Activated CD8-positive, alpha-beta memory T cell treated with anti-CD3 and anti-CD28 coated beads for 36 hours (primary cell): ENCODE data around the gene SUPT3H. TPM values are rescaled to one million over a fixed set of nuclear protein-coding genes. Genes with fewer than 3 reads are reported as not detected.

Source experiments
- CTCF ChIA-PET: fragments of 350-600 bp; sonication (Branson Sonifier 250); formaldehyde crosslinking; loops from one replicate; lab custom pipeline; 2021; ENCODE audit warnings: antibody characterized with exemption; lab: Charles Lee
- POLR2A ChIA-PET: fragments of 350-600 bp; sonication (Branson Sonifier 250); formaldehyde crosslinking; loops from one replicate; lab custom pipeline; 2021; ENCODE audit warnings: antibody characterized with exemption; lab: Charles Lee
- total RNA-seq, 2 experiments: library from RNA; stranded (reverse); gene quantifications; one replicate each; pipeline ENCODE4 v1.2.3, GENCODE V29; 2021

SUPT3H gene
- total RNA-seq, 2 experiments from 2014 or later = 17.4 to 17.8 TPM

GRCh38 chr6:45400021-45400420, 22.3 kb upstream of the SUPT3H start:
- CTCF ChIA-PET = no interaction called here
- POLR2A ChIA-PET = no interaction called here

GRCh38 chr6:45398075-45398813, 20.5 kb upstream of the SUPT3H start:
- ChIA-PET POLR2A (interaction anchor here (1.0 kb wide), 1 partner anchor 20 kb away, joined by 3 read pairs; no protein-coding TSS in a partner anchor), CTCF (interaction anchor here (0.6 to 1.5 kb wide), 3 partner anchors 21 to 923 kb away, joined by 3 to 4 read pairs (median 4); no protein-coding TSS in a partner anchor)

GRCh38 chr6:45394586-45395095, 16.9 kb upstream of the SUPT3H start:
- CTCF ChIA-PET = no interaction called here

GRCh38 chr6:45388328-45388727, 10.6 kb upstream of the SUPT3H start:
- POLR2A ChIA-PET = no interaction called here

More at GRCh38 chr6:45394586-45395095, 16.9 kb upstream of the SUPT3H start:
- POLR2A ChIA-PET = no interaction called here

GRCh38 chr6:45387236-45387635, 9.5 kb upstream of the SUPT3H start:
- CTCF ChIA-PET = interaction anchor here (0.8 kb wide), 1 partner anchor 9 kb away, joined by 4 read pairs; the partner anchor contains the start of gene SUPT3H
- POLR2A ChIA-PET = no interaction called here

More at GRCh38 chr6:45388328-45388727, 10.6 kb upstream of the SUPT3H start:
- CTCF ChIA-PET = no interaction called here

GRCh38 chr6:45386501-45386900, 8.8 kb upstream of the SUPT3H start:
- ChIA-PET POLR2A (no interaction called here), CTCF (no interaction called here)

- ChIA-PET CTCF (no interaction called here), POLR2A (no interaction called here)
Observed at GRCh38 chr6:45382391-45382790, 4.7 kb upstream of the SUPT3H start.

- ChIA-PET POLR2A (interaction anchor here (0.7 to 2.1 kb wide), 6 partner anchors 20 to 735 kb away, joined by 3 to 36 read pairs (median 4); no protein-coding TSS in a partner anchor), CTCF (interaction anchor here (0.7 to 1.4 kb wide), 8 partner anchors 9 to 723 kb away, joined by 3 to 5 read pairs (median 4); no protein-coding TSS in a partner anchor)
Observed at GRCh38 chr6:45378334-45378926, 696 bp upstream of the SUPT3H start.

GRCh38 chr6:45377043-45377553, 636 bp downstream of the SUPT3H start:
- ChIA-PET CTCF (interaction anchor here (0.6 to 0.7 kb wide), 2 partner anchors 45 to 735 kb away, joined by 3 to 6 read pairs; no protein-coding TSS in a partner anchor), POLR2A (interaction anchor here (0.6 to 1.5 kb wide), 4 partner anchors 47 to 784 kb away, joined by 3 to 5 read pairs (median 4); no protein-coding TSS in a partner anchor)

GRCh38 chr6:45376310-45377042, 1.3 kb downstream of the SUPT3H start:
- CTCF ChIA-PET = interaction anchor here (0.6 to 0.7 kb wide), 2 partner anchors 45 to 734 kb away, joined by 3 to 6 read pairs; no protein-coding TSS in a partner anchor

GRCh38 chr6:45375449-45375848, 2.3 kb downstream of the SUPT3H start:
- POLR2A ChIA-PET = no interaction called here
- CTCF ChIA-PET = no interaction called here

More at GRCh38 chr6:45376310-45377042, 1.3 kb downstream of the SUPT3H start:
- POLR2A ChIA-PET = interaction anchor here (0.6 to 1.5 kb wide), 2 partner anchors 335 to 783 kb away, joined by 3 read pairs; no protein-coding TSS in a partner anchor

GRCh38 chr6:45371924-45372573, 5.7 kb downstream of the SUPT3H start:
- POLR2A ChIA-PET = interaction anchor here (0.6 kb wide), 1 partner anchor 210 kb away, joined by 3 read pairs; no protein-coding TSS in a partner anchor
- CTCF ChIA-PET = no interaction called here

- ChIA-PET POLR2A (no interaction called here), CTCF (no interaction called here)
Observed at GRCh38 chr6:45369870-45370269, 7.9 kb downstream of the SUPT3H start.

- CTCF ChIA-PET = no interaction called here
Observed at GRCh38 chr6:45367999-45368398, 9.7 kb downstream of the SUPT3H start.

GRCh38 chr6:45366534-45366933, 11.2 kb downstream of the SUPT3H start:
- ChIA-PET POLR2A (no interaction called here), CTCF (interaction anchor here (1.3 kb wide), 1 partner anchor 711 kb away, joined by 3 read pairs; no protein-coding TSS in a partner anchor)

More at GRCh38 chr6:45367999-45368398, 9.7 kb downstream of the SUPT3H start:
- POLR2A ChIA-PET = no interaction called here

GRCh38 chr6:45365036-45365435, 12.7 kb downstream of the SUPT3H start:
- ChIA-PET POLR2A (no interaction called here), CTCF (no interaction called here)

GRCh38 chr6:45364466-45364865, 13.3 kb downstream of the SUPT3H start:
- CTCF ChIA-PET = no interaction called here
- POLR2A ChIA-PET = no interaction called here

- CTCF ChIA-PET = no interaction called here
- POLR2A ChIA-PET = no interaction called here
Observed at GRCh38 chr6:45353654-45354053, 24.1 kb downstream of the SUPT3H start.
